HepG2 (cell line): ENCODE results near the gene SLC39A1. TPM values are rescaled to one million over a fixed set of nuclear protein-coding genes. Genes with fewer than 3 reads are reported as not detected.

ENCODE experiments used
- HNRNPUL1 ChIP-seq: fragments of 200-400 bp; formaldehyde crosslinking; IDR thresholded peaks from 2 replicates; pipeline ENCODE4 v1.6.1; 2017; ENCODE audit warnings: low read depth, mild to moderate bottlenecking, low read length, moderate library complexity
- KMT2A ChIP-seq: sonication (generic); formaldehyde crosslinking; IDR thresholded peaks from 2 replicates; pipeline ENCODE4 v1.4.0; 2020; ENCODE audit warnings: missing genetic modification reagents
- MBNL3 ChIP-seq: fragments of 250-450 bp; sonication (Bioruptor Pico); conservative IDR thresholded peaks from 2 replicates; pipeline ENCODE4 v1.8.0; 2022; ENCODE audit warnings: mild to moderate bottlenecking, inconsistent platforms
- MXD1 ChIP-seq: sonication (generic); formaldehyde crosslinking; IDR thresholded peaks from 2 replicates; pipeline ENCODE4 v1.4.0; 2020; ENCODE audit warnings: mild to moderate bottlenecking, missing genetic modification reagents
- PLSCR1 ChIP-seq: sonication (generic); formaldehyde crosslinking; IDR thresholded peaks from 2 replicates; pipeline ENCODE4 v1.5.0; 2020; ENCODE audit warnings: missing genetic modification reagents, mild to moderate bottlenecking, borderline replicate concordance
- SETDB1 ChIP-seq: sonication (generic); formaldehyde crosslinking; IDR thresholded peaks from 2 replicates; pipeline ENCODE4 v1.5.1; 2020; ENCODE audit warnings: missing genetic modification reagents, mild to moderate bottlenecking, borderline replicate concordance
- SP1 ChIP-seq, 2 experiments: fragments of 450-650 bp in 1 of 2; sonication (generic) in 1 of 2; formaldehyde crosslinking in 1 of 2; IDR thresholded peaks; 2 replicates each; pipeline versions ENCODE4 v1.4.0 to v1.6.1; 2016 to 2020; ENCODE audit warnings: missing genetic modification reagents in 1 of 2
- TGIF2 ChIP-seq: IDR thresholded peaks from 2 replicates; pipeline ENCODE4 v1.6.1; 2016; ENCODE audit warnings: control low read depth, missing compliant biosample characterization
- ZFP36L1 ChIP-seq: sonication (generic); formaldehyde crosslinking; IDR thresholded peaks from 2 replicates; pipeline ENCODE4 v1.8.0; 2022; ENCODE audit warnings: mild to moderate bottlenecking, missing genetic modification reagents, moderate library complexity
- ZNF256 ChIP-seq: sonication (generic); formaldehyde crosslinking; conservative IDR thresholded peaks from 2 replicates; pipeline ENCODE4 v1.4.0; 2020; ENCODE audit warnings: missing genetic modification reagents
- ZNF432 ChIP-seq: sonication (generic); formaldehyde crosslinking; IDR thresholded peaks from 2 replicates; pipeline ENCODE4 v1.5.0; 2020; ENCODE audit warnings: missing genetic modification reagents, mild to moderate bottlenecking, borderline replicate concordance
- ZNF569 ChIP-seq: sonication (generic); formaldehyde crosslinking; IDR thresholded peaks from 2 replicates; pipeline ENCODE4 v1.5.0; 2020; ENCODE audit warnings: mild to moderate bottlenecking, missing genetic modification reagents, moderate library complexity, borderline replicate concordance
- ZNF761 ChIP-seq: sonication (generic); formaldehyde crosslinking; conservative IDR thresholded peaks from 2 replicates; pipeline ENCODE4 v1.4.0; 2020; ENCODE audit warnings: mild to moderate bottlenecking, missing genetic modification reagents
- ZUFSP ChIP-seq: sonication (generic); formaldehyde crosslinking; IDR thresholded peaks from 2 replicates; pipeline ENCODE4 v1.9.0; 2021; ENCODE audit warnings: missing genetic modification reagents, mild to moderate bottlenecking, borderline replicate concordance
- polyA plus RNA-seq, 8 experiments: library from polyadenylated mRNA; depleted of rRNA in 3 of 8; stranded (reverse) in 7 of 8; unstranded in 1 of 8; fragments of >200 nt; fragmentation: Illumina TruSeq in 4 of 8; extraction: Trizol in 4 of 8; gene quantifications; 2 replicates each; pipeline versions ENCODE4 v1.2.1 to v1.2.3, GENCODE V29; 2011 to 2016; ENCODE audit warnings: low read depth in 4 of 8, missing spikeins in 1 of 8, mixed read lengths in 1 of 8; ENCODE audit not compliant: insufficient read depth in 1 of 8
- total RNA-seq, 5 experiments: library from RNA; depleted of rRNA; stranded (reverse); fragments of >200 nt; fragmentation: Illumina TruSeq; extraction: Trizol; gene quantifications; 2 replicates each; pipeline ENCODE4 v1.2.3, GENCODE V29; 2016; ENCODE audit warnings: low read depth in 1 of 5
- TF ChIP-seq, protein P1 (sequence below): sonication (generic); formaldehyde crosslinking; IDR thresholded peaks from 2 replicates; pipeline ENCODE4 v1.4.0; 2020; ENCODE audit warnings: missing genetic modification reagents
- TF ChIP-seq, protein P2 (sequence below): sonication (generic); formaldehyde crosslinking; IDR thresholded peaks from 2 replicates; pipeline ENCODE4 v1.8.0; 2022; ENCODE audit warnings: low read depth, missing genetic modification reagents
- TF ChIP-seq, protein P3 (sequence below): sonication (generic); formaldehyde crosslinking; IDR thresholded peaks from 2 replicates; pipeline ENCODE4 v1.4.0; 2020; ENCODE audit warnings: mild to moderate bottlenecking, low read depth, missing genetic modification reagents

The SLC39A1 gene
- total and polyA plus RNA-seq, 2 of the 13 experiments (the other 11 are each of a cell fraction or from before 2014, with no cell fraction given), result 71.2 to 78.4 TPM

DNA sequence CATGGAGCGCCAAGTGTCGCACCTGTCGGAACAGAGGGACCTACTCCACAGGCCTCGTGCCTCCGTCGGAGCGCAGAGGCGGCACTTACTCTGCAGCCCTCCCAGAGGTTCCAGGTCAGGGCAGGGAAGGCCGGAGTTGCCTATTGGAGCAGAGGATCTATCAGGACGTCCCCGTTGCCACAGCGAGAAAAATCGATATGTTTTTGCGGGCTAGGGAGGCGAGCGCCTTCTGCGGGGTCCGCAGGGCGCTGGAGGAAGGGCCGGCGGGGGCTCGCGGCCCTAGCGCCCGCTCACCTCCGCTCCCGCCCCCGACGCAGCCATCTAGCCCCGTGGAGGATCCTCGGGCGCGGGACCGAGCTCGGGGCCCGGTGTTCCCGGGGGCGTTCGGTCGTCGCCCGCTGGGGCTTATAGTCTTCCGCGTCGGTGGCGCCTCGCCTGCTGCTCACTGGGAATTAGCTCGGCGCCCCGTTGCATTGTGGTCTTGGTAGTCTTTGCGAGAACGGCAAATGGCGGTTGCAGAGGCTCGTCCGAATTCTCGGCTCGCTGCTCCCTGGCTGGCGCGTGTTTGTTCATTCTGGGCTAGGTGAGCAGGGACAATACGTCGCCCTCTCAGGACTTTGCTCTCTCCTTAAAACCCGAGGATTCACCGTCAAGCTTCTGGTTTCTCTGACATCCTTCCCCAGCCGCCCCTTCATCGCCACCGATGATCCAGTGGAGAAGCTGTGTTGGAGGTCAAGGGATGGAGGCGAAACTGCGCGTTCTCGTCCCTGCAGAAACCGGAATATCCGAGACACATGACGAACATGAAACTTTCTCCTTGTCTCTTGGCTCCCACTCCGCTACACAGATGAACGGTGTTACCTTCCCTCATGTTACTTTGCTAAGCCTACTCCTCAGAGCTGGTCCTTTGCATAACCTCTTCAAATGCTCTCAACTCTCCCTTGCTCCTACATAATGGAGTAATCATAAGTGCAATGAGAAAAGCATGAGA, 14.2 kb upstream of the SLC39A1 start, which contains the start of gene JTB (continued):
- TF ChIP-seq, protein P1, sequence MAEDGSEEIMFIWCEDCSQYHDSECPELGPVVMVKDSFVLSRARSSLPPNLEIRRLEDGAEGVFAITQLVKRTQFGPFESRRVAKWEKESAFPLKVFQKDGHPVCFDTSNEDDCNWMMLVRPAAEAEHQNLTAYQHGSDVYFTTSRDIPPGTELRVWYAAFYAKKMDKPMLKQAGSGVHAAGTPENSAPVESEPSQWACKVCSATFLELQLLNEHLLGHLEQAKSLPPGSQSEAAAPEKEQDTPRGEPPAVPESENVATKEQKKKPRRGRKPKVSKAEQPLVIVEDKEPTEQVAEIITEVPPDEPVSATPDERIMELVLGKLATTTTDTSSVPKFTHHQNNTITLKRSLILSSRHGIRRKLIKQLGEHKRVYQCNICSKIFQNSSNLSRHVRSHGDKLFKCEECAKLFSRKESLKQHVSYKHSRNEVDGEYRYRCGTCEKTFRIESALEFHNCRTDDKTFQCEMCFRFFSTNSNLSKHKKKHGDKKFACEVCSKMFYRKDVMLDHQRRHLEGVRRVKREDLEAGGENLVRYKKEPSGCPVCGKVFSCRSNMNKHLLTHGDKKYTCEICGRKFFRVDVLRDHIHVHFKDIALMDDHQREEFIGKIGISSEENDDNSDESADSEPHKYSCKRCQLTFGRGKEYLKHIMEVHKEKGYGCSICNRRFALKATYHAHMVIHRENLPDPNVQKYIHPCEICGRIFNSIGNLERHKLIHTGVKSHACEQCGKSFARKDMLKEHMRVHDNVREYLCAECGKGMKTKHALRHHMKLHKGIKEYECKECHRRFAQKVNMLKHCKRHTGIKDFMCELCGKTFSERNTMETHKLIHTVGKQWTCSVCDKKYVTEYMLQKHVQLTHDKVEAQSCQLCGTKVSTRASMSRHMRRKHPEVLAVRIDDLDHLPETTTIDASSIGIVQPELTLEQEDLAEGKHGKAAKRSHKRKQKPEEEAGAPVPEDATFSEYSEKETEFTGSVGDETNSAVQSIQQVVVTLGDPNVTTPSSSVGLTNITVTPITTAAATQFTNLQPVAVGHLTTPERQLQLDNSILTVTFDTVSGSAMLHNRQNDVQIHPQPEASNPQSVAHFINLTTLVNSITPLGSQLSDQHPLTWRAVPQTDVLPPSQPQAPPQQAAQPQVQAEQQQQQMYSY (CRISPR knock-in tag), result no peak
- no peak for TF ChIP-seq PLSCR1 (CRISPR knock-in tag)
- TF ChIP-seq MXD1, result peak; percentile 89
- no peak for TF ChIP-seq ZNF761 (CRISPR knock-in tag)
- no peak for TF ChIP-seq ZNF569
- TF ChIP-seq SP1 (IDR thresholded peaks at IDR 0.05), result no peak
- TF ChIP-seq SP1 (CRISPR knock-in tag; IDR thresholded peaks at IDR 0.05), result 0 out of 2 replicates have a peak, but pooled peaks have one; percentile 15
- TF ChIP-seq, protein P2, sequence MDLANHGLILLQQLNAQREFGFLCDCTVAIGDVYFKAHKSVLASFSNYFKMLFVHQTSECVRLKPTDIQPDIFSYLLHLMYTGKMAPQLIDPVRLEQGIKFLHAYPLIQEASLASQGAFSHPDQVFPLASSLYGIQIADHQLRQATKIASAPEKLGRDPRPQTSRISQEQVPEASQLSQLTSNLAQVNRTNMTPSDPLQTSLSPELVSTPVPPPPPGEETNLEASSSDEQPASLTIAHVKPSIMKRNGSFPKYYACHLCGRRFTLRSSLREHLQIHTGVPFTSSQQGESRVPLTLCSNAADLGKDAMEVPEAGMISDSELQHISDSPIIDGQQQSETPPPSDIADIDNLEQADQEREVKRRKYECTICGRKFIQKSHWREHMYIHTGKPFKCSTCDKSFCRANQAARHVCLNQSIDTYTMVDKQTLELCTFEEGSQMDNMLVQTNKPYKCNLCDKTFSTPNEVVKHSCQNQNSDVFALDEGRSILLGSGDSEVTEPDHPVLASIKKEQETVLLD (CRISPR knock-in tag), result peak; percentile 94
- no peak for TF ChIP-seq MBNL3
- TF ChIP-seq SETDB1 (CRISPR knock-in tag), result no peak
- peak; percentile 63 for TF ChIP-seq TGIF2 (CRISPR knock-in tag)
- no peak for TF ChIP-seq ZUFSP (CRISPR knock-in tag)
- TF ChIP-seq ZNF432, result no peak
- no peak for TF ChIP-seq ZFP36L1
- peak; percentile 79; the same call in 1 of the 2 replicates for TF ChIP-seq KMT2A (CRISPR knock-in tag)
- no peak for TF ChIP-seq HNRNPUL1
- peak; percentile 85; the same call in 1 of the 2 replicates for TF ChIP-seq ZNF256 (CRISPR knock-in tag)
- TF ChIP-seq, protein P3, sequence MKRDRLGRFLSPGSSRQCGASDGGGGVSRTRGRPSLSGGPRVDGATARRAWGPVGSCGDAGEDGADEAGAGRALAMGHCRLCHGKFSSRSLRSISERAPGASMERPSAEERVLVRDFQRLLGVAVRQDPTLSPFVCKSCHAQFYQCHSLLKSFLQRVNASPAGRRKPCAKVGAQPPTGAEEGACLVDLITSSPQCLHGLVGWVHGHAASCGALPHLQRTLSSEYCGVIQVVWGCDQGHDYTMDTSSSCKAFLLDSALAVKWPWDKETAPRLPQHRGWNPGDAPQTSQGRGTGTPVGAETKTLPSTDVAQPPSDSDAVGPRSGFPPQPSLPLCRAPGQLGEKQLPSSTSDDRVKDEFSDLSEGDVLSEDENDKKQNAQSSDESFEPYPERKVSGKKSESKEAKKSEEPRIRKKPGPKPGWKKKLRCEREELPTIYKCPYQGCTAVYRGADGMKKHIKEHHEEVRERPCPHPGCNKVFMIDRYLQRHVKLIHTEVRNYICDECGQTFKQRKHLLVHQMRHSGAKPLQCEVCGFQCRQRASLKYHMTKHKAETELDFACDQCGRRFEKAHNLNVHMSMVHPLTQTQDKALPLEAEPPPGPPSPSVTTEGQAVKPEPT, result no peak; the same call in 1 of the 2 replicates
